ENCODE measurements around the gene CASK.

GRCh38 chrX:41516456-41516855, 406.9 kb downstream of the CASK start:
- TF ChIP-seq EZH2 (IDR thresholded peaks at IDR 0.05; ENCODE audit: borderline replicate concordance, low read length): no peak
- no peak for TF ChIP-seq CTCF (IDR thresholded peaks at IDR 0.05; ENCODE audit: low read length)

All from OCI-LY1 (cell line).